ENCODE results near the gene GLRX3.

GRCh38 chr10:130169136-130169859 is 33.1 kb downstream of the GLRX3 start:
- TF ChIP-seq CTCF (IDR thresholded peaks at IDR 0.05; ENCODE audit: low read length) (no peak), EZH2 (IDR thresholded peaks at IDR 0.05; ENCODE audit: borderline replicate concordance, low read length) (no peak)

Measured in OCI-LY1 (cell line).